Left ventricle myocardium inferior (tissue), 1 donor: ENCODE measurements around the gene FAM174B. TPM values are rescaled to one million over a fixed set of nuclear protein-coding genes. Genes with fewer than 3 reads are reported as not detected.
A peak's percentile ranks its signal among the peaks of the same experiment; 100 is the strongest.

ENCODE experiments used
- DNase-seq: peaks from one replicate; pipeline ENCODE4 v3.0.0-alpha.2; 2020
- H3K27ac ChIP-seq: fragments of 200-600 bp; replicated peaks from 2 replicates; pipeline ENCODE4 v1.8.0; 2021
- H3K27me3 ChIP-seq: fragments of 200-600 bp; 2 replicates; pipeline ENCODE4 v1.8.0; 2021; ENCODE audit warnings: low read depth
- H3K36me3 ChIP-seq: fragments of 200-600 bp; 2 replicates; pipeline ENCODE4 v1.8.0; 2021
- H3K4me1 ChIP-seq: fragments of 200-600 bp; 2 replicates; pipeline ENCODE4 v1.8.0; 2021
- H3K4me3 ChIP-seq: fragments of 200-600 bp; 2 replicates; pipeline ENCODE4 v1.8.0; 2021; ENCODE audit warnings: mild to moderate bottlenecking, moderate library complexity
- H3K9me3 ChIP-seq: fragments of 200-600 bp; replicated peaks from 2 replicates; pipeline ENCODE4 v1.8.0; 2021
- intact Hi-C: fragments of 100-400 bp; cut with micrococcal nuclease; formaldehyde crosslinking; loops from one replicate; pipeline ENCODE4 v1.11.0; 2022
- total RNA-seq: library from RNA; stranded (reverse); fragmentation: NEBNext Ultra II Directional; extraction: Animal tissue kit (Norgen Biotek cat#: 25700); gene quantifications from one replicate; pipeline ENCODE4 v1.2.1, GENCODE V29; 2021
- TF ChIP-seq, protein P1 (sequence below): fragments of 200-600 bp; IDR thresholded peaks from 2 replicates; pipeline ENCODE4 v1.8.0; 2021; ENCODE audit warnings: antibody characterized with exemption, mild to moderate bottlenecking, borderline replicate concordance
- donor health status: DM: no; HTN: yes; CAD: no; lungs with severe emphysema.

The FAM174B gene
- total RNA-seq, 1 donor from 2014 or later, result 17.1 TPM

DNA sequence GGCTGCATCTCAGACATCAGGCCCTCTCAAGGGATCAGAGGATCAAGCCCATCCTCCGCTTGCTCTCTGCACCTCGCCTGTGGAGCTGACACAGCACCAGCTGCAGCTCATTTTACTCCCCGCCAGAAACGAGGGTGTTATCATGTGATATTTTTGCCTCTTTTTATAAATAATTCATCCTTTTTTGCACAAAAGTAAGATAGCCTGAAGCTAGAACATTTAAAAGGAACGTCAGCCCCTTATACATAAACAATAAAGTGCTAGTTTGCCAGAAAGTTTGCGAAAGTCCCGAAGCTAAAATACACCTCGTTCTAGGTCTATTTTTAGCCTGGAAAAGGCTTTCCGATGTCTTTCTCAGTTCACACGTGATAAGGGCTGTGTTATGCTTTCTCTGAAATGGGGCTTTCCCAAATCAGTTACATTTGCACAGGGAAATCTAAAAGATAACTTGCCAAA lies 9.6 kb upstream of the FAM174B start:
- H3K4me3 ChIP-seq, result peak overlapping the region; percentile 37

DNA sequence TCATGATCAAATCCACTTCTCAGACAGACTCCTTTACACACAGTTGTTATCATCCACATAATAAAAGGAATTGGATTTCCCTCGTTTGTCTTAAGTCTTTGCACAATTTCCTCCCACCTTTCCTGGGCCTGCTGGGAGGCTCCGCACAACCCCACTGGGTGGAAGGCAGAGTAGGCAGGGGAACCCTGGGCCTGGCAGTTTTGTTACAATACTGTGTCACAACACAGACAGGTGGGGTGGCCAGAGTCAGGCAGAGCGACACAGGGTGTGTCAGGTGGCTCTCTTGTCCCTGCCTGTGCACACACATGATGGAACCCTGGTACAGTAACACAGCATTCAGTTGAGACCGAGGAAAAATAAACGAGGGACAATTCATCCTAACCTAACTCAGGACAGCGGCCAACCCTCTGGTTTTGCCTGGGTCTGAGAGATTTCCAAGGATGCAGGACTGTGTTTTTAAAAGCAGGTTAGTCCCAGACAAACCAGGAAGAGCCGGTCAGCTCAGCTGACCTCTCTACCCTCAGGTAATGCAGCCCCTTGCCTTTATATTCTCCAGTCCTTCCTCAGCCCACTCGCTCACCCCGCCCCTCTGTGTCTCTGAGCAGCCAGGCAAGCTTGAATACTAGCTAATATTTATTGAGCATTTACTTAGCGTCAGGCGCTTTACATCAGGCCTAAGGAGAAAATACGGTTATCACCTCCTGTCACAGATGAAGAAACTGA lies 8.8 kb upstream of the FAM174B start:
- Histone ChIP-seq H3K9me3 (no peaks in the 10 kb centered on the region), H3K27me3 (no peaks in the 10 kb centered on the region), H3K36me3 (no peaks in the 10 kb centered on the region), H3K4me3 (no peak overlapping the region), H3K4me1 (peaks cover 41% of the 10 kb centered on the region), H3K27ac (peak overlapping the region; percentile 73)
- TF ChIP-seq, protein P1, sequence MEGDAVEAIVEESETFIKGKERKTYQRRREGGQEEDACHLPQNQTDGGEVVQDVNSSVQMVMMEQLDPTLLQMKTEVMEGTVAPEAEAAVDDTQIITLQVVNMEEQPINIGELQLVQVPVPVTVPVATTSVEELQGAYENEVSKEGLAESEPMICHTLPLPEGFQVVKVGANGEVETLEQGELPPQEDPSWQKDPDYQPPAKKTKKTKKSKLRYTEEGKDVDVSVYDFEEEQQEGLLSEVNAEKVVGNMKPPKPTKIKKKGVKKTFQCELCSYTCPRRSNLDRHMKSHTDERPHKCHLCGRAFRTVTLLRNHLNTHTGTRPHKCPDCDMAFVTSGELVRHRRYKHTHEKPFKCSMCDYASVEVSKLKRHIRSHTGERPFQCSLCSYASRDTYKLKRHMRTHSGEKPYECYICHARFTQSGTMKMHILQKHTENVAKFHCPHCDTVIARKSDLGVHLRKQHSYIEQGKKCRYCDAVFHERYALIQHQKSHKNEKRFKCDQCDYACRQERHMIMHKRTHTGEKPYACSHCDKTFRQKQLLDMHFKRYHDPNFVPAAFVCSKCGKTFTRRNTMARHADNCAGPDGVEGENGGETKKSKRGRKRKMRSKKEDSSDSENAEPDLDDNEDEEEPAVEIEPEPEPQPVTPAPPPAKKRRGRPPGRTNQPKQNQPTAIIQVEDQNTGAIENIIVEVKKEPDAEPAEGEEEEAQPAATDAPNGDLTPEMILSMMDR, result no peak
- DNase-seq, result no peak
- intact Hi-C loops, result no loop called here

More for the DNA sequence above, 9.6 kb upstream of the FAM174B start:
- Histone ChIP-seq H3K27me3 (no peaks in the 10 kb centered on the region), H3K27ac (peak overlapping the region; percentile 73), H3K36me3 (no peaks in the 10 kb centered on the region), H3K9me3 (no peaks in the 10 kb centered on the region), H3K4me1 (peaks cover 41% of the 10 kb centered on the region)
- DNase-seq, result peak; percentile 20
- TF ChIP-seq, protein P1, result no peak
- intact Hi-C loops, result no loop called here

- Histone ChIP-seq H3K4me3 (no peak overlapping the region), H3K27ac (no peak overlapping the region), H3K36me3 (no peaks in the 10 kb centered on the region), H3K4me1 (peaks cover 41% of the 10 kb centered on the region), H3K9me3 (no peaks in the 10 kb centered on the region), H3K27me3 (no peaks in the 10 kb centered on the region)
- TF ChIP-seq, protein P1, result no peak
- DNase-seq, result no peak
- intact Hi-C loops, result no loop called here
Measured at GRCh38 chr15:92663250-92663951, 7.8 kb upstream of the FAM174B start.

DNA sequence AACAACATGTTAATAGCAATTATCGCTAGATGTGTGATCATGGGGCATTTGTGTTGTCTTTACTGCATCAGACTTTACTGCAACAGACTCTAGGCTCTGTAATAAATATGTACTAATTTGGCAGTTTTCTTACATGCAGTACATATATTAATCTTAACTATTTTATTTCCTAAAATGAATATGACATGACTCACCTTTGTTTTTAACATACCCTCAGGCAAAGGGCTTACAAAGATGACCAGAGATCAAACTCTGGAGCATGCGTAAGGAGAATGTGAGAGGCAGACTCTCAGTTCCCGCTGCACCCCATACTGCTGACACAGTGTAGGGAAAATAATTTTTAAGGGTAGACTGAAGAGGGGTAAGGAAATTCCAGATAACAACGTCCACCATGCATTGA lies 7.2 kb upstream of the FAM174B start:
- DNase-seq, result no peak
- Histone ChIP-seq H3K9me3 (no peaks in the 10 kb centered on the region), H3K4me1 (peaks cover 41% of the 10 kb centered on the region), H3K27me3 (no peaks in the 10 kb centered on the region), H3K36me3 (no peaks in the 10 kb centered on the region), H3K4me3 (no peak overlapping the region), H3K27ac (no peak overlapping the region)
- intact Hi-C loops, result no loop called here
- TF ChIP-seq, protein P1, result no peak

DNA sequence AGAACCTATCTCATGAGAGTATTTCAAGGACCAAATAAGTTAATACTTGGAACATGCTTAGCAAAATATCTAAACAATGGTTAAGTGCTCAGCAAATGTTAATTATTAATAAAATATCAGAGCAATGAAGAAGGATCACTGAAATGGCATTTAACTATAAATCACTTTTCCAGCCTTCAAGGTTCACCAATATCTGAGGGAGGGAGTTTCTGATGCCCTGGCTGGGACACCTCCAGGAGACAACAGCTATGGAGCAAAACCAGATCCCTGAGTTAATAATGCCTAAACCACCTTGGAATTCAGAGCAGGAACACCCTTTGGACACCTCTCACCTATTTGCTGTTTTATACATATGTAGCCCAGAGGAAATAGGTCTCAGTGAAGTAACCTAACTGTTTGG lies 6.4 kb upstream of the FAM174B start:
- Histone ChIP-seq H3K36me3 (no peaks in the 10 kb centered on the region), H3K27me3 (no peaks in the 10 kb centered on the region), H3K4me3 (no peak overlapping the region), H3K4me1 (peaks cover 33% of the 10 kb centered on the region), H3K9me3 (no peaks in the 10 kb centered on the region), H3K27ac (no peak overlapping the region)
- TF ChIP-seq, protein P1, result no peak
- no peak for DNase-seq
- intact Hi-C loops, result no loop called here
